IPS DF 4.7 (cell line): Measurements from ENCODE around the gene C2orf76.
"Not testable (repeated sequence)": the region's sequence is repeated elsewhere in the genome, so short reads cannot be mapped to it uniquely, and the experiment has no call there.

Experiments used
- DNase-seq: peaks from one replicate; pipeline ENCODE4 v3.0.0-alpha.2; 2013; ENCODE audit warnings: low spot score; ENCODE audit errors: extremely low read depth

The C2orf76 gene

DNA sequence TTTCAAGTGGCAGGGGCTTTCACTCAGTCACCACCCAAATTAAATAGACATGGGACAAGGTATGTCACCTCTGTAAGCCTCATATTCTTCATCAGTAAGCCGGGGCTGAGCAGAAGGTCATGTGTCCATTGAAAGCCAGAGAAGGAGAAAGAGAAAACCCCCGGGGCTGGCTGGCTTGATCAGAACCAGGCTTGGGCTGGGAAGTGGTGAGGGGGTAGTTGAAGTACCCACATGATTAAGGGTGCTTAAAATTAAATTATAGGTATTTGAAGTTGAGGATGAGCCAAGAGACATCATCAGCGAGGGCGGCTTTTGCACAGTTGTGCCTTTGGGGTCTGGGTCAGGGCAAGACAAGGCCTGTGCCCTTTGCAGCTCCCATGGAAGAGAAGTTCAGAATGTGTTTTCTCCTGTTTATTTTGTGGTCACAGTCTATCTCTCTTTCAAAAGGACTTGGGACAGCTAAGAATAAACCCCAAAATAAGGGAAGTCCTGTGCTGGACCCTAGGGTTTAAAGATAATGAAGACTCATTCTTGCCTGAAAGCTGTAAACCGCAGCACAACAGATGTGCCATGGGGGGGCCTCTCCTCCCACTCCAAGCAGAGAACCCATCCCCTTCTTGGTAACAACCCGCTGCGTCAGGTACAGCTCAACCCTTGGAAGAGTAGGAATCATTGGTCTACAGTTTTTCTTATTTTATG, 10.8 kb upstream of the C2orf76 start:
- no peak for DNase-seq

DNA sequence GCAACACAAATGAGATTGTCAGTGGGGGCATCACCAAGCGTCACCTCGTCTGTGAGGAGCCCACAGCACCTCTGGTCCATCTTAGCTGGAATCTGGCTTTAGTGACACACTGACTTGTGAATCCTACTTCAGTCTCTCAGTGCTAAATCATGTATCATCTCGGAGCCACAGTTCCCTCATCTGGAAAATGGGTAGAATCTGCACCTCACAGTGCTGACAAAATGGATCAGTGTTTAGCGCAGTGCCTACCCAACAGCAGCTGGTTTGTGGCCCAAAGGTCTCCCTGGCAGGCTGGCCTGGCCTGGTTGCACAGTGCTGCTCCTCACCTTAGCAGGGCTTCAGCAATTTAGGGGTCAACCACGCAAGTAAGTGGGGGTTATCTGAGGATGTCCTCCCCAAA, 10.2 kb upstream of the C2orf76 start:
- DNase-seq = no peak

DNA sequence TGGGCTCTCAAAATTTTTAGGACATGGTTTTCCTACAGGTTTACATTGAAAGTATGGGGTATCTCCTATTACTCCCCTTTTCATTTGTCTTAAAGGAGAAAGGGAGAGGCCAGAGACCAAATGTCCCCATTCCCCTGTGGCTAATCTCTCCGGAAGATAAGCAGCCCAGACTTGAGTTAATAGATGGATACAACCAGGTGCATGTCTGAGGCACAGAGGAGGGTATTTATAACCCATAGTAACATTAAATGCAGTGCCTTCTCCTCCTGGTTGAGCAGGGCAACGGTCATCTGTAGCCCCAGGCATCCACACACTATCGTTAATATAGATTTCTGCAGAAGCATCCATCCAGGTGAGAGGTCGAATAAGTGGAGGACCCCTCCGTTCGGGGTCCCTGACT, 9.8 kb upstream of the C2orf76 start:
- not testable (repeated sequence) for DNase-seq

- not testable (repeated sequence) for DNase-seq
Observed at GRCh38 chr2:119373907-119374745, 7.5 kb upstream of the C2orf76 start.

- DNase-seq = no peak
Observed at GRCh38 chr2:119372778-119373568, 6.3 kb upstream of the C2orf76 start.

DNA sequence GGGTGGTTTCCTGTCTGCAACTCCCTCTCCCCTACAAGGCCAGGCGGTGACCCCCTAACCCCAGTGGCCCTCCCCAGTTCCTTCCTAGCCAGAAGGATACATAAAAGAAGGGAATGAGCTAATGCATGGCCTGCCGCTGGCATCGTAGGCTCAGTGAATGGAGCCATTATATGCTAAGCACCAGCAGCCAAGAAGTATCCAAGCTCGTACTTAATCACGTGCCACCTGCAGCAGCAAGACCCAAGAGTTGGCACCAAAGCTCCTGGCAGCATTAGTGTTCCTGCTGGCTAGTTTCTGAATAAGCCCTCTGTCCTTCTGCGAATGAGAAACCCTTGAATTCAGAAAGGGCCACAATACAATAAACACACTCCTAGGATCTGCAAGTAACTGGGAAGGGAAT, 4.5 kb upstream of the C2orf76 start:
- DNase-seq = no peak

DNA sequence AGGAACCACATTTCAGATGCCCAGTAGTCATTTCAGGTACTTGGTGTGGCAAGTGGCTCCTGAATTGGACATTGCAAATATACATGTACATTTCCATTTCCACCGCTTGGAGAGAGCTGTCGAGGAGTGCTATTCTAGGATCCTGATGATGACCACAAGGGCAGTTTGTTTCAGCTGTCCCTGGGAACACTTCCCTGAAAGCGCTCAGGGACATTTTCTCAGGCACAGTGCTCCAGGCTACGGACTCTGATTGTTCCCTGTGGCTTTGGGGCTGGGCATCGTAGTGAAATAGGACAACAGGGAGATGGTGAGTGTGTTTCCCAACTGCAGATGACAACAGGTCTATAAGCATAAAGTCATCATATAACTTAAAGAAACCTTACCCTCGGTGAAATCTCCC, 3.2 kb upstream of the C2orf76 start:
- DNase-seq = no peak

GRCh38 chr2:119367472-119368099, 952 bp upstream of the C2orf76 start:
- DNase-seq = no peak

- no peak for DNase-seq
Observed at GRCh38 chr2:119366161-119366648, 429 bp downstream of the C2orf76 start.

DNA sequence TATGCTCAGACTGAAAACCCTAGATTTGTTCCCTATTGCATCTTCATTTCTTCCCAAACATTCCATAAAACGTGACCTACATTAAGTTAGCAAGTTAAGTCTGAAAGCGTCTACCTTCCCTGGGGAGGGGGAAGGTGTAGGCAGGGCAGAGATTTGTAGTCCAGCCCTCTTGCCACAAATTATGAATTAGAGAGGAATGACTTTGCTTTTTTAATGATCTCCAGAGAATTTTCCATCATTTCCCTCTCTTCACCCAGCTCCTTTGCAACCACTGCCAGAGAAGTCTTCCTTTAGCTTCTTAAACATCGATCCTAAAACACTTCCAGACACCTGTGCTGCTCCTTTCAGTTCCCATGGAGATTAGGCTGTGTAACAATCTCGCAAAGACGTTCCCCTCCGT, 1.2 kb downstream of the C2orf76 start:
- no peak for DNase-seq

DNA sequence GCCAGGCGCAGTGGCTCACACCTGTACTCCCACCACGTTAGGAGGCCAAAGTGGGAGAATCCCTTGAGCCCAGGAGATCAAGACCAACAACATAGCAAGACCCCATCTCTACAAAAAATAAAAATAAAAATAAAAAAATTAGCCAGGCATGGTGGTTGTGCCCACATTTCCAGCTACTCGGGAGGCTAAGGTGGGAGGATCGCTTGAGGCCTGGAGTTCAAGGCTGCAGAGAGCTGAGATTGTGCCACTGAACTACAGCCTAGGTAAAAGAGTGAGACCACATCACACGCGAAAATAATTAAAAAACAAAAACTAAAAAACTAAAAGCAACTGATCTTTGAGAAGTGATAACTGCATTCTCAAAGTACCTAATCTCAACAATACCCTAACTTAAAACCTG, 1.8 kb downstream of the C2orf76 start:
- no peak for DNase-seq

GRCh38 chr2:119360423-119360966, 6.1 kb downstream of the C2orf76 start:
- DNase-seq = no peak

DNA sequence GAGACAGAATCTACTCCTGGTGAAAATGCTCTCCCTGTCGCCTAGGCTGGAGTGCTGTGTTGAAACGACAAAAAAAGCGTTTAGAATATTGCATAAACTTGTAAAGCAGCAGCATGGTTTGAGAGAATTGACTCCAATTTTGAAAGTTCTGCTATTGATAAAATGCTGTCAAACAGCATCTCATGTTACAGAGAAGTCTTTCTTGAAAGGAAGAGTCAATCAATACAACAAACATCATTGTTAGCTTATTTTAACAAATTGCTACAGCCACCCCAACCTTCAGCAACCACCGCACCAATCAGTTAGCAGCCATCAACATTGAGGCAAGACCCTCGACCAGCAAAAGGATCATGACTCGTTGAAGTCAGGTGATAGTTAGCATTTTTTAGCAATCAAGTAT, 6.9 kb downstream of the C2orf76 start:
- DNase-seq = no peak

- no peak for DNase-seq
Observed at GRCh38 chr2:119354860-119355259, 11.8 kb downstream of the C2orf76 start.

GRCh38 chr2:119352357-119352756, 14.3 kb downstream of the C2orf76 start:
- DNase-seq = no peak

GRCh38 chr2:119350311-119350998, 16.2 kb downstream of the C2orf76 start:
- no peak for DNase-seq

DNA sequence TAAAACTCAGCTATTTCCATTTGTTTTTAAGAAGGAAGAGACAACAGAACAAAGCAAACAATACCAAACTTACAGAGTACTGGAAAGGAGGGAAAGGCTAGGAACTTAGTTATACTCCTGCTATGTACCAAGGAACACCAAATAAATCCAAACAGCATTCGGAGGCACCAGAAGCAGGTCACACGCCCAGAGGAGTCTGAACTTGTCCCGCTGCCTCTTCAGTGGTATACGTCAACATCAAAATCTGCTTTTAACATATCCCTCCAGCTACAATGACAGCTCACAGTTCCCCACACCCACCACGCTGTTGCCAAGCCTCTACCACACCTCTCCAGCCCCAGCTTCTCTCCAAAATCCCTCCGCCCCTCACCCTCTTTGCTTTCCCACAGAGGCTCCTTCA, 17.3 kb downstream of the C2orf76 start:
- no peak for DNase-seq

DNA sequence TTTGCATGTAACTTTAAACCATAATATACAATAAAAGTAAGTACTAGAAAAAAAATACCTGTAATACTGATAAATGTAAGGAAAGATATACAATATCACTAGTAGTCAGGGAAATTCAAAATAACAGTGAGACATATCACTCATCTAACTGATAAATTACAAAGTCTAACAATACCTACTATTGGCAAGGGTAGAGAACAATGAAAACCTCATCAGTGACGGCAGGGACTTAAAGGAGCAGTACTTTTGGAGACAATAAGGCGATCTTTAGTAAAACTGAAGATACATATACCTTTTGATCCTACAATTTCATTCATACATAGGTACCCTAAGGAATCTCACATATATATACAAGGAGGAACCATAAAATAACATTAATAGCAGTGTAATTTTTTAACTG, 24.9 kb downstream of the C2orf76 start:
- no peak for DNase-seq

DNA sequence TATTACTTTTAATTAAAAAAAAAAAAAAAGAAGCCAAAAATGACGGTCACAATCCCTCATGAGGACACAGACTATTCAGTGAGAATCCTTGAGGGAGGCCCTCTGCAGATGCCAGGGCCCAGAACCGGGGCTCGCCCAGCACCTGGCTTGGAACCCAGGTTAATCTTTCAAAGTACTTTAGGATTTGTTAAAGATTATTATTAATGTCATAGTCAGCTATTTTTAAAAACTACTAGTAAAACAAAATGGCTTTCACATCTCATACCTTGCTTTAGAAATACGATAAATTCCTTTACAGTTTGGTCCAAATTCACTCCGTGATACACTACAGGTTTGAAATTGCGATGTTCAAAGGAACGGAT, 27.1 kb downstream of the C2orf76 start:
- no peak for DNase-seq

GRCh38 chr2:119338826-119339561, 27.6 kb downstream of the C2orf76 start:
- DNase-seq = no peak
